H1 (cell line): ENCODE measurements around the gene ACRBP. TPM values are rescaled to one million over a fixed set of nuclear protein-coding genes. Genes with fewer than 3 reads are reported as not detected.

Experiments
- ASH2L ChIP-seq: fragments of 200-600, 300-600 bp; sonication (generic); IDR thresholded peaks from one replicate; pipeline ENCODE4 v1.7.1; 2017; ENCODE audit warnings: low read length
- BRCA1 ChIP-seq: IDR thresholded peaks from 2 replicates; pipeline ENCODE4 v1.6.1; 2012; ENCODE audit warnings: low read depth, low read length, improper control_type of control experiment
- CBX8 ChIP-seq: fragments of 300-800, 300-1000 bp; sonication (generic); IDR thresholded peaks from 2 replicates; pipeline ENCODE4 v1.7.1; 2016; ENCODE audit warnings: low read depth, low read length, borderline replicate concordance
- CHD1 ChIP-seq: IDR thresholded peaks from 2 replicates; pipeline ENCODE4 v1.6.1; 2012; ENCODE audit warnings: low read depth, low read length, improper control_type of control experiment
- EGR1 ChIP-seq: IDR thresholded peaks from 2 replicates; pipeline ENCODE4 v1.6.1; 2011; ENCODE audit warnings: low read depth, low read length, borderline replicate concordance
- POU5F1 ChIP-seq: IDR thresholded peaks from 2 replicates; pipeline ENCODE4 v1.6.1; 2011; ENCODE audit warnings: low read depth, mild to moderate bottlenecking, low read length, moderate library complexity
- RBBP5 ChIP-seq: IDR thresholded peaks from 2 replicates; pipeline ENCODE4 v1.7.1; 2012; ENCODE audit warnings: low read depth, mild to moderate bottlenecking, inconsistent platforms, low read length, moderate library complexity, borderline replicate concordance
- RFX5 ChIP-seq: IDR thresholded peaks from 2 replicates; pipeline ENCODE4 v1.6.1; 2011; ENCODE audit warnings: low read depth, low read length, improper control_type of control experiment, borderline replicate concordance
- TEAD4 ChIP-seq: IDR thresholded peaks from 2 replicates; pipeline ENCODE4 v1.6.1; 2012; ENCODE audit warnings: low read depth, low read length, inconsistent platforms, mixed read lengths
- polyA plus RNA-seq, 7 experiments: library from polyadenylated mRNA; depleted of rRNA in 3 of 7; stranded (reverse) in 5 of 7; unstranded in 2 of 7; fragments of >200 nt in 5 of 7; fragments of 200-250 nt in 2 of 7; gene quantifications; 1 replicate in 5 of 7; 2 replicates in 1 of 7; 4 replicates in 1 of 7; pipeline versions ENCODE4 v1.2.1 to v1.2.3, GENCODE V29; 2011 to 2013; ENCODE audit warnings: missing spikeins in 2 of 7, mixed read lengths in 2 of 7
- total RNA-seq: library from RNA; stranded (reverse); fragmentation: NEBNext Ultra II Directional; extraction: Animal tissue kit (Norgen Biotek cat#: 25700); gene quantifications from 2 replicates; pipeline ENCODE4 v1.2.1, GENCODE V29; 2021
- TF ChIP-seq, protein P1 (sequence below): fragments of 300-600 bp; sonication (generic); IDR thresholded peaks from 2 replicates; pipeline ENCODE4 v1.7.1; 2012; ENCODE audit warnings: low read length, moderate library complexity, mild to moderate bottlenecking, inconsistent platforms; ENCODE audit not compliant: insufficient replicate concordance

Gene ACRBP
- total and polyA plus RNA-seq, 2 of the 8 experiments (the other 6 are each of a cell fraction or from before 2014, with no cell fraction given): 0.80 to 5.2 TPM

DNA sequence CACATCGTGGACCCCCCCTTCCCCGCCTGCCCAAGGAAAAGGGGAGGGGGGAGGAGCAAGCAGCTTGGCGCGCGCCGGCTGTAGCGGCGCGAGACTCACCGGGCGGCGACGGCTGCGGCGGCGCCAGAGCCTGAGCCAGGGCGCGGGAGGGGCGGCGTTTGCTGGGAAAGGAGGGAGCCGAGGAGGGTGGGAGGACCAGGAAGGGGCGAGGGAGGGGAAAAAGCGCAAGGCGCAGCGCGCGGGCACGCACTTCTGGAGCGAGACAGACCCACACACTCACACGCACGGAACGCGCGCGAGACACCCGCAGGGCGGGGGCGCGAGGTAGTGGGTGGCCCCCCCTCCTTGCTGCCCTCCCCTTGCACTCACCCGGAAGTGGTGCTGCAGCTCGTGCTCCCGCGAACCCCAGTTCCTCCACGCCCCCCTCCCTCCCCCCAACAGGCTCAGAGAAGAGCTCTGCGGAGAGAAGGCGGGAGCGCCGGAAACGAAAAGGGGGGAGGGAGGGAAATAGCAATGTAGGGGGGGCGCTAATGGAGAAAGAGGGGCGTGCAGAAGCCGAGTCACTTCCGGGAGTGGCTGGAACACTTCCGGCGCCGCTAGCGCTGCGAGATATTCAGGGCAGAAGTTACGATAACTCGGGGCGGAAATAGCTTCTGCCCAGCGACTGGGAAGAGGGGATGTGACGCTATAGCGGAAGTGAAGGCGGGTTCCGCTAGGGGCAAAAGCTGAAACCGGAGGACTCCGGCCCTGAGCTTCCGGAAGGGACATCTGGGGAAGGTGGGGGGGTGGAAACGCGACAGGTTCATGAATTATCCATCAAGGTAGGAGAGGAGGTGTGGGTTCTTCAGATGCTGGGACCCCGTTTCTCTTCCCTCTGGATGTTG is 42.0 kb upstream of the ACRBP start, which contains the start of gene ZNF384 (continued):
- TF ChIP-seq, protein P1, sequence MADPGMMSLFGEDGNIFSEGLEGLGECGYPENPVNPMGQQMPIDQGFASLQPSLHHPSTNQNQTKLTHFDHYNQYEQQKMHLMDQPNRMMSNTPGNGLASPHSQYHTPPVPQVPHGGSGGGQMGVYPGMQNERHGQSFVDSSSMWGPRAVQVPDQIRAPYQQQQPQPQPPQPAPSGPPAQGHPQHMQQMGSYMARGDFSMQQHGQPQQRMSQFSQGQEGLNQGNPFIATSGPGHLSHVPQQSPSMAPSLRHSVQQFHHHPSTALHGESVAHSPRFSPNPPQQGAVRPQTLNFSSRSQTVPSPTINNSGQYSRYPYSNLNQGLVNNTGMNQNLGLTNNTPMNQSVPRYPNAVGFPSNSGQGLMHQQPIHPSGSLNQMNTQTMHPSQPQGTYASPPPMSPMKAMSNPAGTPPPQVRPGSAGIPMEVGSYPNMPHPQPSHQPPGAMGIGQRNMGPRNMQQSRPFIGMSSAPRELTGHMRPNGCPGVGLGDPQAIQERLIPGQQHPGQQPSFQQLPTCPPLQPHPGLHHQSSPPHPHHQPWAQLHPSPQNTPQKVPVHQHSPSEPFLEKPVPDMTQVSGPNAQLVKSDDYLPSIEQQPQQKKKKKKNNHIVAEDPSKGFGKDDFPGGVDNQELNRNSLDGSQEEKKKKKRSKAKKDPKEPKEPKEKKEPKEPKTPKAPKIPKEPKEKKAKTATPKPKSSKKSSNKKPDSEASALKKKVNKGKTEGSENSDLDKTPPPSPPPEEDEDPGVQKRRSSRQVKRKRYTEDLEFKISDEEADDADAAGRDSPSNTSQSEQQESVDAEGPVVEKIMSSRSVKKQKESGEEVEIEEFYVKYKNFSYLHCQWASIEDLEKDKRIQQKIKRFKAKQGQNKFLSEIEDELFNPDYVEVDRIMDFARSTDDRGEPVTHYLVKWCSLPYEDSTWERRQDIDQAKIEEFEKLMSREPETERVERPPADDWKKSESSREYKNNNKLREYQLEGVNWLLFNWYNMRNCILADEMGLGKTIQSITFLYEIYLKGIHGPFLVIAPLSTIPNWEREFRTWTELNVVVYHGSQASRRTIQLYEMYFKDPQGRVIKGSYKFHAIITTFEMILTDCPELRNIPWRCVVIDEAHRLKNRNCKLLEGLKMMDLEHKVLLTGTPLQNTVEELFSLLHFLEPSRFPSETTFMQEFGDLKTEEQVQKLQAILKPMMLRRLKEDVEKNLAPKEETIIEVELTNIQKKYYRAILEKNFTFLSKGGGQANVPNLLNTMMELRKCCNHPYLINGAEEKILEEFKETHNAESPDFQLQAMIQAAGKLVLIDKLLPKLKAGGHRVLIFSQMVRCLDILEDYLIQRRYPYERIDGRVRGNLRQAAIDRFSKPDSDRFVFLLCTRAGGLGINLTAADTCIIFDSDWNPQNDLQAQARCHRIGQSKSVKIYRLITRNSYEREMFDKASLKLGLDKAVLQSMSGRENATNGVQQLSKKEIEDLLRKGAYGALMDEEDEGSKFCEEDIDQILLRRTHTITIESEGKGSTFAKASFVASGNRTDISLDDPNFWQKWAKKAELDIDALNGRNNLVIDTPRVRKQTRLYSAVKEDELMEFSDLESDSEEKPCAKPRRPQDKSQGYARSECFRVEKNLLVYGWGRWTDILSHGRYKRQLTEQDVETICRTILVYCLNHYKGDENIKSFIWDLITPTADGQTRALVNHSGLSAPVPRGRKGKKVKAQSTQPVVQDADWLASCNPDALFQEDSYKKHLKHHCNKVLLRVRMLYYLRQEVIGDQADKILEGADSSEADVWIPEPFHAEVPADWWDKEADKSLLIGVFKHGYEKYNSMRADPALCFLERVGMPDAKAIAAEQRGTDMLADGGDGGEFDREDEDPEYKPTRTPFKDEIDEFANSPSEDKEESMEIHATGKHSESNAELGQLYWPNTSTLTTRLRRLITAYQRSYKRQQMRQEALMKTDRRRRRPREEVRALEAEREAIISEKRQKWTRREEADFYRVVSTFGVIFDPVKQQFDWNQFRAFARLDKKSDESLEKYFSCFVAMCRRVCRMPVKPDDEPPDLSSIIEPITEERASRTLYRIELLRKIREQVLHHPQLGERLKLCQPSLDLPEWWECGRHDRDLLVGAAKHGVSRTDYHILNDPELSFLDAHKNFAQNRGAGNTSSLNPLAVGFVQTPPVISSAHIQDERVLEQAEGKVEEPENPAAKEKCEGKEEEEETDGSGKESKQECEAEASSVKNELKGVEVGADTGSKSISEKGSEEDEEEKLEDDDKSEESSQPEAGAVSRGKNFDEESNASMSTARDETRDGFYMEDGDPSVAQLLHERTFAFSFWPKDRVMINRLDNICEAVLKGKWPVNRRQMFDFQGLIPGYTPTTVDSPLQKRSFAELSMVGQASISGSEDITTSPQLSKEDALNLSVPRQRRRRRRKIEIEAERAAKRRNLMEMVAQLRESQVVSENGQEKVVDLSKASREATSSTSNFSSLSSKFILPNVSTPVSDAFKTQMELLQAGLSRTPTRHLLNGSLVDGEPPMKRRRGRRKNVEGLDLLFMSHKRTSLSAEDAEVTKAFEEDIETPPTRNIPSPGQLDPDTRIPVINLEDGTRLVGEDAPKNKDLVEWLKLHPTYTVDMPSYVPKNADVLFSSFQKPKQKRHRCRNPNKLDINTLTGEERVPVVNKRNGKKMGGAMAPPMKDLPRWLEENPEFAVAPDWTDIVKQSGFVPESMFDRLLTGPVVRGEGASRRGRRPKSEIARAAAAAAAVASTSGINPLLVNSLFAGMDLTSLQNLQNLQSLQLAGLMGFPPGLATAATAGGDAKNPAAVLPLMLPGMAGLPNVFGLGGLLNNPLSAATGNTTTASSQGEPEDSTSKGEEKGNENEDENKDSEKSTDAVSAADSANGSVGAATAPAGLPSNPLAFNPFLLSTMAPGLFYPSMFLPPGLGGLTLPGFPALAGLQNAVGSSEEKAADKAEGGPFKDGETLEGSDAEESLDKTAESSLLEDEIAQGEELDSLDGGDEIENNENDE: no peak
- TF ChIP-seq CBX8 (no peak), POU5F1 (no peak), EGR1 (peak; percentile 100), ASH2L (peak; percentile 91), BRCA1 (0 out of 2 replicates have a peak, but pooled peaks have one; percentile 16), RBBP5 (no peak), RFX5 (no peak), TEAD4 (0 out of 2 replicates have a peak, but pooled peaks have one; percentile 3), CHD1 (no peak)
